Omental fat pad (tissue), 4 donors: ENCODE data around the gene ID4. TPM values are rescaled to one million over a fixed set of nuclear protein-coding genes. Genes with fewer than 3 reads are reported as not detected.

Source experiments
- ATAC-seq: fragments of 150-250 bp; one replicate; pipeline ENCODE4 v1.9.1; 2016; ENCODE audit warnings: mild to moderate bottlenecking, moderate library complexity; ENCODE audit not compliant: low FRiP score
- DNase-seq: peaks from one replicate; pipeline ENCODE4 v3.0.0-alpha.2; 2019; ENCODE audit warnings: low spot score
- CTCF ChIP-seq, 3 donors: fragments of 450-650 bp; IDR thresholded peaks; one replicate each; pipeline ENCODE4 v1.5.1; 2016 to 2017; ENCODE audit warnings: antibody characterized with exemption in 3 of 3, mild to moderate bottlenecking in 3 of 3, moderate library complexity in 2 of 3
- total RNA-seq, 4 donors: library from RNA; depleted of rRNA; stranded (reverse); fragments of >200 nt; gene quantifications; one replicate each; pipeline ENCODE4 v1.1.0, GENCODE V29; 2016

The ID4 gene
- total RNA-seq, 4 donors from 2014 or later: 8.5 to 184 (median 82.1) TPM

DNA sequence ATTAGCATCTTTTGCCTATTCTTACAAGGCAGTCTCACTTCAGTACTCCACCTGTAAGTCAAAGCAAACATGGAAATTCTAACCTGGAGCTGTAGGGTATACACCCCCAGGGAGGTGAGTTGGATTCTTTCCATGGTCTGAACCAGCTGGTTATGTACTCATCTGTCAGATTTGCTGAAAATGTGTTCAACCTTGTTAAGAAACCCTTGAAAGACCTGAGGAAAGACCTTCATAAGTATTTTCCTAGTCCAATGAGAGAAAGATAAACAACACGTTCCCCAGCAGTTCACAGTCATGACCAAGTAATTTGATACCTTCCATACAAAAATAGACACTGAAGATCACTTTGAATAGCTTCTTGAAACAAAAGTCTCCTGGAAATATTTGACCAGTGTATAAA is 42.5 kb downstream of the ID4 start:
- no peak for DNase-seq
- TF ChIP-seq CTCF (IDR thresholded peaks at IDR 0.05): no peak
- ATAC-seq: no peak

- ATAC-seq: no peak
- DNase-seq: no peak
- TF ChIP-seq CTCF (IDR thresholded peaks at IDR 0.05): no peak
Observed at GRCh38 chr6:19880066-19880465, 42.9 kb downstream of the ID4 start.

DNA sequence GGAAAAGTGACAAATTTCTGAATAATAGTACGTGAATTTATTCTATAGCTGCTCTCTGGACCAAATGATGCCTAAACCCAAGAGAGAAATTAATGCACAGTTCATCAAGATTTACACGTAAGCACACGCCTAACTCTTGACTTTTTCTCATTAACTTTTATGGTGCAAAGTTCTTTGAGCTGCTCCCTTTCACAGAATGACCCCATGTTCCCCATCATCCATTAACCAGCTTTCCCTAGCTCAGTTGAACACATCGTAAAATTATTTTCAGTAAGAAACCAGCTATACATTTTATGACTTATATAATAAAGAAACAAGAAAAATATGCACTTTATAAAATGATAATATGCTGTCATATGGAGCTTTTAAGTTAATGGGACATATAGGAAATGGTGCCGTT is 54.3 kb downstream of the ID4 start:
- ATAC-seq (no peak), DNase-seq (no peak)
- no peak for TF ChIP-seq CTCF (IDR thresholded peaks at IDR 0.05)
